GM18907 (cell line): ENCODE data around the gene DNAJC27.

Experiments used
- ATAC-seq: cut with Tn5 transposase; IDR thresholded peaks from one replicate; pipeline ENCODE4 v1.9.1; 2021; ENCODE audit warnings: mild to moderate bottlenecking, moderate library complexity; ENCODE audit not compliant: unreplicated experiment

Gene DNAJC27

DNA sequence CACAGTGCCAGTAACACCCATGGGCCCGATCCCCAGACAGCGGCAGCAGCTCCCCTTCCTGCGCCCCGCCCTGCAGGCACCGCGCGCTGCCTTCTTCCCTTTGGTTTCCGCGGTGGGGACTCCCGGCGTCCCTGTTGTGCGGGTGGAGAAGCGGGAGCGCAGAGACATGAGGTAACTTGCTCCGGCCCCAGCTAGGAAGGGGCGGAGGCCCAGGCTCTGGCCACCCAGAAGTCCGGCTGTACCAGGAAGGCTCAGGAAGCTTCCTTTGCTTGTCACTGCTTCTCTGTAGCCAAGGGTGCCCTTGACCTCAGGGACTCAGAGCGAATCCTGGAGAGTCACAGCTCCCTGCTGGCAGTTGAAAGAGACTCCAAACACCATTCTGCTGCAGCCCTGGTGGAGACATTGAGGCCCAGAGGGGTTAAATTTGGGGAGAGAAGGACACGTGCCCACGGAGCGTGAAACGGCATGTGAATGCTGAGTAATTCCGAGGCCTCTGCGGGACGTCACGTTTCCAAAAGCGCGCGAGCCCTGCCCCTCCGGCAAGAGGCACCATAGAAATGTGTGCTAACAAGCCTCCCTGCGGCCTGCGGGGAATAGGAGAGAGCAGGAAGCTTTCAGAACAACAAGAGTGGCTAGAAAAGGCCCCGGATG, 45.0 kb downstream of the DNAJC27 start:
- no peak for ATAC-seq

DNA sequence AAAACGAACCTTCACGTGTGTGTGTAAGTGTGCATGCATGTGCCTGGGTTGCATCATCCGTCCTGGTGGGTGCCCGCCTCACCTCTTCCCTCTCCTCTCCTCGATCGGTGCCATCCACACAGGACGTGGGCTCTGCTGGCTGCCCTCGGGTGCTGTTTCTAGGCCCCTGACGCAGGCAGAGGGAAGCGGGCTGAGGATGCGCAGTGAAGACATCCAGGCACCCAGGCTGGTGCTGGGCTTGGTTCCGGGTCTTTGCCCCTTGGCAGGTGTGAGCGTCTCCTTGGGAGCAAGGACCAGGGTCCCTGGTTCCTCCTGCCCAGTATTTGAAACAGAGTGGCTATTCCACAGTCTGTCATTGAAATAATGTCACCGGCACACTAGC, 45.5 kb downstream of the DNAJC27 start:
- no peak for ATAC-seq

DNA sequence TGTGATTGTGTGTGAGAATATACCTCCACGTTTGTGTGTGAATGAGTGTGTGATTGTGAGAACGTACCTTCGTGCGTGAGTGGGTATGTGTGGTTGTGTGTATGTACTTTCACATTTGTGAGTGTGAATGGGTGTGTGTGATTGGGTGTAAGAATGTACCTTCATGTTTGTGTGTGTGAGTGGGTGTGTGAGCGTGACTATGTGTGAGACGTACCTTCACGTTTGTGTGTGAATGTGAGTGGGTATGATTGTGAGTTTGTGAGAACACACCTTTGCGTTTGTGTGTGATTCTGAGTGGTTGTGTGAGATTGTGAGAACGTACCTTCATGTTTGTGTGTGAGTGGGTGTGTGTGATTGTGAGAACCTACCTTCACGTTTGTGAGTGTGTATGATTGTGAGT, 45.9 kb downstream of the DNAJC27 start:
- no peak for ATAC-seq

DNA sequence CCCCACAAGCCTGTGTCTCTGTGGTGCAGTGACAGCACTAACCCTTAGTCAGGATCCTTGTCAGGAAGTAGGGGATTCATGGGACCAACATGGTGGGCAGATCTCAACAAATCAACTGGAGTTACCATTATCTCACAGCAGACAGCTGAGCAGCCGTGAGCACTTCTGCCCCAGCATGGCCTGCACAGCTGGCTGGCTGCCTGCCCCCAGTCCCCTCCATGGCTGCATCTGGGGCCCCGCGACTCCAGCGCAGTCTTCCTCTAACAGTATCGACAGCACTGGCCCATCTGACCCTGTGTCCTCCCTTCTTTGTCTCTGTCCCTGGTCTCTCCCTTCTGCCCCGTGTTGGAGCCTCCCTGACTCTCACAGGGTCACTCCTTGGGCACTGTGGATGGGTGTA, 47.0 kb downstream of the DNAJC27 start:
- ATAC-seq: no peak

DNA sequence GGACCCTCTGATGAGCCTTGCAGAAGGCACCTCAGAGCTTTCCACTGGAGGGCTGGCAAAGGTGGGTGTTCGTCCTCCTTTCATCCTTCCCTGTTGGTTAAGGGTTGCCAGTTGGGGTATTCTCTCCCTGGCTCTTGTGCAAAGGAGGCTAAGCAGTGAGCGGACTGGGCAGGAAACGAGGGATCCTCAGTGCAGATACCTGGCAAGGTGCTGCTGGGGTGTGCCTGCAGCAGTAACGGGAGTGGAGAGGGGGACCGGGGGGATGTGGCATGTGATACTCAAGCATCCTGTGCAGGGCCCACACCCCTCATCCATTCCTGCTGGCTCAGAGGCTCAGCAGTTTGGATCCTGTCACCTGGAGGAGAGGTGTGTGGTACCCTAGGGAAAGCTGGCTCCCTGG, 47.5 kb downstream of the DNAJC27 start:
- no peak for ATAC-seq

DNA sequence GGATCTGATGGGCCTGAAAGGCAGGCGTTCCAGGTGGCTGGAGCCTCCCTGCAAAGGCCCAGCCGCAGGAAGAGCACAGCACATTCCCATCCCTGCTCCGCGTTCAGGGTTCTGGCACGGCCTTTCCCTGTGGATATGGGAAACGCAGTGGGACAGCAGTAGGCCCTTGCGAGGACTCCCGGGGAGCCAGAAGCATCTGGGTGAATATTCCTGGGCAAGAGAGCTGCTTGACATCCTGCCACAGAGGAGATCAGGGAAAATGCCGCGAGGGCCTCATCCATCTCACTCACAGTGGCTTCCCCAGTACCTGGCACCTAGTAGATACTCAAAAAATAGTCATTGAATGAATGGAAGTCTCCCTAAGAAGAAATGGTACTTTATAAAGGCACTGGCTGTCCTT, 48.6 kb downstream of the DNAJC27 start:
- ATAC-seq: no peak

DNA sequence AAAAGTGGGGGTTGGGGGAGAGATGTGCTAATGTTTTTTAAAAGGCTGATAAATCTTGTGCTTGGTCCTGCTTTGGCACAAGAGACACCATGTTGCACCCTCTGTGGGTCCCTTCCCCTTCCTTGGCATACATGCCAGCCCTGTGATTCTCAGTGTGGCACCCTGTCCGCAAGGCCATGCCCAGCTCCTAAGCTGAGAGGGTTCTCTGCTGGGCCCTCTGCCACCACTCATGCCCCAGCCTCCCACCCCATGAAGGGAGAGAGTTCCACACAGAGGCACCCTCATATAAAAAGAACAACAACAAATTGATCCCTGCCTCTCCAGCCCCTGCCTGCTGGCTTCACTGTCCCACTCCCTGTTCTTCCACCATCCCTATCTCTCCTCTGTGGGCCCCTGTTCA, 49.2 kb downstream of the DNAJC27 start:
- ATAC-seq: no peak

DNA sequence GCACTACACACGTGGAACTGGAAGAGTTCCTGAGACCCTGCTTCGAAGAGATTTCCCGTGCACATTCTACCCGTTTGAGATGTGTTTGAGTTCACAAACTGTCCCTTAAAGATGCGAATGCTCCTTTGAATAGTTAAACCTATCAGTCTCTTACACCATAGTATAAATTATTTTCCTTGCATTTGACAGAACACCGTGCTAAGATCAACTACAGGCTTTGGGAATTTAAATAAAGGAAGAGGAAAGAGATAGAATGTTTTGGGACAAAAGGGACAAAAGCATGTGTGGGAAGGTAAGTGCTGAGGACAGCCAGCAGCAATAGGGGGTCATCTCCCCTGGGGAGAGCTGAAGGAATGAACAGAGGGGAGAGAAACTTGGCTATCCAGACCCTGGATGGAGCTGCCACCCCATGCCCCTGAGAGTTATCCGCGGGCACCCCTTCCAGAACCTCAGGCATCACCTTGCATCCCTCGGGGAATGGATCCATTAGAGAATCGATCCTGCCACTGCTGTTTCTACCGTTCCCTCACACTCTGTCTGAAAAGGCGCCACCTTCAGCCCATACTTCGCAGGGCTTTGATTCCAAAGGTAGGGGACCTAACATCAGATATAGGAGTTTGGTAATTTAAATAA, 50.8 kb downstream of the DNAJC27 start:
- no peak for ATAC-seq

DNA sequence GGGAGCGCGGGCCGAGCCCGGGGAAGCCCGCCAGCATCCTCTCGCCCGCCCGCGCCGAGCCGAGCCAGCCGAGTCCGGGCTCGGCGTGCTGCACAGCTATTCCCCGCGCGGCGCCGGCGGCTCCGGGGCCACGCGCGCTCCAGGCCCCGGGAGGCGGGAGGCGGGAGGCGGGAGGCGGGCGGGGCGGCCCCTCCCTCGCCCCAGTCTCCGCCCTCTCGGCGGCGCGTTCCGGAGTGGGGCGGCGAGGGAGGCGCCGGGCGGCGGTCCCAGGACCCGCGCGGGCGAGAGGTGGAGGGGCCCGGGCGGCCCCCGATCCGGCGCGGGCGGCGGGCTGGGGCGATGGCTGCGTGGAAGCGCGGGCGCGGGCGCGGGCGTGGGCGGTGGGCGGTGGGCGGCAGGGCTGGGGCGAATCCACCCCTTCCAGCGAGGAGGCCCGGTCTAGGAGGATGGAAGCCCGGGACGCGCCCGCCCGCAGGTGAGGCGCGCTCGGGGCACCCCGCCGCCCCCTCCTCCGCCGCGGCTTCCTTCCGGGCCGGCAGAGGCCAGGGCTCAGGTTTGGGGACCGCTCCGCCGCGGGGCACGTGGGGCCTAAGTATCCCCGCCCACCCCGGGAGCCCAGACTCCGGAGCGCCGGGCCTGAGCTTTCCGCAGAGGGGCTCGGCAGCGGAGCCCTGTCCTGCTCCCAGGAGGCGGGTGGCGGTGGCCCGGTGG, 51.5 kb downstream of the DNAJC27 start, which contains the start of gene ADCY3:
Gene ADCY3 (minus strand): TSS at position 140 of the 711 bp plus-strand sequence. CDS start 1,250 bp downstream, outside the sequence.
- ATAC-seq: peak; percentile 58

DNA sequence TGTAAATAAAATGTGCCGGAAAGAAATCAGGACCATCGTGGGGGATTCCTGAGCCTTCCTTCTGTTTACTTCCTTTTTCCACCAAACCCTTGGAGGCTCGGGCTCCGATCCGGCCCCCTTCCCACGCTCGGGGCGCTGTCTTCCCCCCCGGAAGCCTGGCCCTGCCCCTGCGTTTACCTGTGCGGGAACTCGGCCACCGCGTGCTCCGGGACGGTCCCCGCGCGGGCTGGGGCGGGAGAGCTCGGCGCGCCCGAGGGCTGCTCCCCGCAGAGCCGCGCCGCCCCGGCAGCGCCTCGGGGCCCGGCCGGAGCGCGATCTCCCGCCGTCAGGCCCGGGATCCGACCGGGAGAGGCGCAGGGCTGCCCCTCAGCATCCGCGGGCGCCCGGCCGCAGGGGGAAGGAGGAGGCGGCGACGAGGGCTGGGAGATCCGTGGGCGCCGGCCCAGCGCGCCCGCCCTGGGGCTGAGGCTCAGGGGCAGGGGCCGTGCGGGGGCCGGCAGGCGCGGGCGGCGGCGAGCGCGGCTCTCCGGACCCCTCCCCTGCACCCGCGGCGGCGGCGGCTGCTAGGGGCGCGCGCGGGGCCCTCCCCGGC, 52.2 kb downstream of the DNAJC27 start:
- peak; percentile 22 for ATAC-seq

DNA sequence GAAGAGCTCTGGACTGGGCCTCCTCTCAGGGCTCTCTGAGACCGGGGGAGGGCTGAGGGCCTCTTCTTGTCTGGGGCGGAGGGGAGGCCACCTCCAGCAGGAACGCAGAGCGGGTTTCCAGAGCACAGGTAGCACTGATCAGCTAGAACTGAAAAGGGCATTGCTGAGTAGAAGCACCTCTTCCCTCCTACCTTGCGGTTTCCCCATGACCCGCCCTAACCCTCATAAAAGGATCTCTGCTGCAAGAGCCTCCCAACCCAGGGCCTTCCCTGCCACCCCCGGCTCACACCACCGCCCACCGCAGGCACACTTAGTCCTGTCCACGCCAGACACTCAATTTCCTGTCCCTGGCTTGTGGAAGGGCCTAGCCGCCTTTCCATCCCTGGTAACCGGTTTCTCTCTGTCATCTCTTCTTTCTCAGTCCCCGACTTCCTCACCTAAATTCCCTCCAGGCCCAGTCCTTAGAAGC, 52.7 kb downstream of the DNAJC27 start:
- ATAC-seq: no peak

DNA sequence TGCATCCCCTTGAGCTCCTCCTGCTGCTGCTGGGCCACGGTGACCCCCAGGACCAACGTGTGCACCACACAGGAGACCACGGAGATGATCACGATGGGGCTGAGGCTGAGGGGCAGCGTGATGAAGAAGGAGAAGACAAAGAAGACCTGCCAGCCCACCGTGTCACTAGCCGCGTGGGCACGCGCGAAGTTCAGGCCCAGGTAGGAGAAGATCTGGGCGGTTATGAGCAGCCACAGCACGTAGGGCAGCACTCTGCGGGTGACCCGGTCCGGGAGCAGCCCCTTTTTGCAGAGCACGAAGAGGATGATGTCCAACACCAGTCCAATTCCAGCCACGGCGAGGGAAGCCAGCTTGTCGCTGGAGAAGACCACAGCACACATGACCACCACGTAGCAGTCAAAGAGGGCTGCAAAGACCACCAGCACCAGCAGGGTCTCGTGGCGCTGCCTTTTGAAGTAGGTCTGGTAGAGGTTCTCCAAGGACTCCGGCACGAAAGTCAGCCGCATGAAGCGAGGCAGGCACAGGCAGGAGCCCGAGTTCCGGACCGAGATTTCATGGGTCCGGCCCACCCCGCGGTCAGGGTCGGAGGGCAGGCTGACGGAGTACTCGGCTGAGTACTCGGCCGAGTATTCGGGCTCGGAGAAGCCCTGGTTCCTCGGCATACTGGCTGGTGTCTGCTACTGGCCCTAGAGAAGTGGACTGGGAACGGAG, 53.3 kb downstream of the DNAJC27 start:
- no peak for ATAC-seq

DNA sequence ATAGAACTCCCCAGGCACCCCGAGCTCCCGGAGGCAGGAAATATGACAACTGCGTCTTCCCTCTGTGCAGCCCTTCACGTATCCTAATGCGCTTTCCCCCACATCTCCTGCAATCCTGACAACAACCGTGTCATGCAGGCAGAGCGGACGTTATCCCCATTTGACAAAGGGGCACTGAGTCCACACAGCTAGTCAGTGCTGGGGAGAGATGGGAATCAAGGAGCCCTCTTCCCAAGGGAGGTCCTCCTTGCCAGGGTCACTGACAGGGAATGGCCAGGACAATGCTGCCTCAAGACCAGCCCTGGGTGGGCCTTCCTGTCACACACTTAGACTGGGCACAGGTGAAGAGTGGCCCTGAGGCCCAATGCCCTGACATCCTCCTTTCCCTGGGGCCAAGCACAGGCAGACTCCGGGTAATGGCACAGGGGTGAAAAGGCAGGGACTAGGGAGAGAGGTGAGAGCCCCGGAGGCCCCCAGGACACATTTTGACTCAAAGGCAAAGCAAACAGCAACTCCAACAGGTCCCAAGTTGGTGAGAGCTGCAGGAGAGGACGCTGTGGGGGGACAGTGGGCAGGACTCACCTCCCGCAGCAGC, 53.9 kb downstream of the DNAJC27 start:
- ATAC-seq: no peak

DNA sequence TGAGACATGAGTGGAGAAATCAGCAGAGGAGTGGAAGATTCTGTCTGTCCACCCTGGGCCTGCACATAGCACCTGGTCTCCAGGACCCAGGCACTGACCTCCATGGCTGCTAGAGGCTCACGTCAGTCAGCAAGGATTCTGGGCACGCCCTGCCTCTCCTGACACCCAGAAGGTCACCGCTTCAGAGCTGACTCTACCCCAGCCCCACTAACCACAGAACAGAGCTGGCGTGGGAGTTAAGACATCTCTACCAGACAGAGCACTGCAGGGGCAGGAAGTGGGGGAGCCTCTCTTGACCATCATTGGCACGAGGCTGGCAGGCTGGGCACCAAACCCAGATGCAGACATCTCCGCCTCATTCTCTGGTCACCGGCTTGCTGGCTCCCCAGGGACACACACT, 54.7 kb downstream of the DNAJC27 start:
- ATAC-seq: no peak

DNA sequence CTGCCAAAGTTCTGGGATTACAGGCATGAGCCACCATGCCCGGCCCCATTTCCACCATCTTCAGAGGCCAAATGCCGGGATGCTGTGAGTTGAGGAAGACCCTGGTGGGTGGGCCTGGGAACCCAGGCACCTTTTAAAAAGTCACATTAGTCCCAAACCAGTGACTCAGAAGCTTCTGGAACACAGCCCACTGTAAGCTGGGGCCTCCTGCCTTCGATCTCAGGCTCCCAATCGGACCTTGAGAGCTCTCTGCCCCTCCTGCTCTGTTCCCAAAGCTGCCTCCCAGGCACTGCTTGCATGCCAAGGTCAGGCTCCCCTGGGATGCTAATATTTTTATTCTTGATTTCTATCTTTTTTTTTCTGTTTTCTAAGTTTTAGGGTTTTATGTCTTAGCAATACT, 56.0 kb downstream of the DNAJC27 start:
- ATAC-seq: no peak

DNA sequence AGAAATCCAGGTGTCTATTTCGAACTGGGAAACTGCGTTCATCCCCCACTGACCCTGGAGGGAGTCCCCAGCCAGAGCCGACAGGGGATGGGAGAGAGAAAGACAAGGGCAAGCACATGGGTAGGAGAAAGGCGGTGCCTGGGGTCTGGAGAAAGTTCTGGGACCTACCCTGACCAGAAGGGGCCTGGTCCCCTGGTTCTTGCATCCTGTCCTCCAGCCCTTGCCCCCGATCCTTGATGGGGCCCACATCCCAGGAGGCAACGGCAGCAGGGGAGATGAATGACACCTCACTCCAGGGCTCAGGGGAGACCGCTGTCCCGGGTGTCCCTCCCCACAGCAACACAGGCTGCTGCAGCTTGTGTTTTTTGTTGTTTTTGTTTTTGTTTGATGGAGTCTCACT, 56.6 kb downstream of the DNAJC27 start:
- ATAC-seq: no peak

DNA sequence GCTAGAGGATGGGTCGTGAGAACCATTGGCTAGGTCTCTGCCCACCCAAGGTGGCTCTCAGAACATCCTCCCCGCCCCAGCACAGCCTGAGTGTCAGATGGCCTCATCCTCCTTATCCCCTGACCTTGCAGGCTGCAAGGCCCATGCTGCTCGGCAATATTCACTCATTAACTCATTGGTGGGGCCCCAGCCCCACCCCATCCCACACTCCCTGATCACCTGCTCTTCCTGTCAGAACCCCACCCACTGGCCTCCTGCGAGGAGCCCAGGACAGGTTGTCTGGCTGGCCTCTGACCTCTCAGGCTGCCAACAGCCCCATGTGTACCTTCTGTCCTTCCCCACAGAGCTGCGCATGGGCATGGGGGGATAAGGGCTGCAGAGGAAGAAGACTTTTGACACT, 57.0 kb downstream of the DNAJC27 start:
- ATAC-seq: no peak

DNA sequence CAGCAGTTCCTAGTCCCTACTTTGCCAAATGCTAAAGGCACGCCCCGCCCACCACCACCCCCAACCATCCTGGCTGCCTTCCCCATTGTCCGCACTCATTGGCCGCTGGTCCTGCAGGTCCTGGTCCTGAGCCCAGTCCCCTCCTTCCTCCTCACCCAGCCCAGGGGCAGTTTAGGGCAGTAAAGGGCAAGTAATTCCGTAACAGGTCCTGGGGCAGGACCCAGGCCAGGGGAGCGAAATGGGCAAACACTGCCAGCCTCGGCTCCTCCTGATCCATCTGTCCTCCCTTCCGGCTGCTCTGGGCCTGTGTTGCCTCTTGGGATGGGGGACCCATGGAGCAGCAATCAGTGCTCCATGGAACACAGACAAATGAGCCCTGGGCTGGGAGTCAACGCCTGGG, 57.8 kb downstream of the DNAJC27 start:
- ATAC-seq: no peak

DNA sequence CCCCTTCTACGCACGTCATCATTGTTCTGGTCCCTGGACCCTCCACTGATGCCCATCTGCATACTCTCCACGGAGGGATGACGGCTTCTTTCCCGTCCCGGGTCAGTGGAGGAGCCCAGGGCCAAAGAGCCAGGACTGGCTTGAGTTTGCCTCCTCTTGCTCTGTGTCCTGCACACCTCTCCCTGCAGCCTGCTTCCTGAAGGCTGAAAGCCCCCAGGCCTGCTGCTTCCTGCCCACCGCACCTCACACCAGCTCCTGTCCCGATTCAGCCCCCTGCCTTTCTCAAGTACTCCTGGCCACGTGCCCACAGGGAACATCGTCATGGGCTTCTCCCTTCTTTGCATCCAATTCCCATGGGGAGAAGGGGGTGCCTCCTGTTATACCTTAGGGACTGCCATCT, 58.8 kb downstream of the DNAJC27 start:
- ATAC-seq: no peak

DNA sequence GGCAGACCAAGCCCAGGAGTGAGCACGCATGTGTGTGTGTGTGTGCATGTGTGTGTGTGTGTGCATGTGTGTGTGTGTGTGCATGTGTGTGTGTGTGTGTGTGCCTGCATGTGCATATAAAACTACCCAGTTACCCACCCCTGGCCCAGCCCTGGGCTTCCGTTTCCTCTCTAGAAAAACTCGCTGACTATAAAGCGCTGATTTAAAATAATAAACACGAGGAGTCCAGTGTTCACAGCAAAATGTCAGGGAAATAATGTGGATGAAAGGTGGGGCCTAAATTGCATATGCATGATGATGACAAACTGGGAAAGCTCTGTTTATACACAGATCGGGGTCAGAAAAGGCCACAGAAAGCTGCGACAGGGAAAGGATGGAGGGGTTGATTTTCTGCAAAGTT, 59.2 kb downstream of the DNAJC27 start:
- no peak for ATAC-seq

DNA sequence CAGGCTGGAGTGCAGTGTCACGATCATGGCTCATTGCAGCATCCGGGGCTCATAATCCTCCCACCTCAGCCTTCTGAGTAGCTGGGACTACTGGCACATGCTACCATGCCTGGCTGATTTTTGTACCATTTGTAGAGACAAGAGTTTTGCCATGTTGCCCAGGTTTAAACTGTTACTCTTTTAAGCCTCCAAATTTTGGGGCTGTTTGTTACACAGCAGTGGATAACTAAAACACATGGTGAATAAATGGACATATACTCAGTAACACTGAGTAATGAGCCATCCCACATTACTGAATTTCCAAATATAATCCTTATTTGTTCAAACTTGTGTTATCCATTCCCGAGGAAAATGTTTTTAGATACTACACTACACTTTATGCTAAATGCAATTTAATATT, 61.5 kb downstream of the DNAJC27 start:
- no peak for ATAC-seq
